Mucosa of descending colon (tissue), 3 donors: ENCODE results near the gene RAB33A. TPM values are rescaled to one million over a fixed set of nuclear protein-coding genes. Genes with fewer than 3 reads are reported as not detected.

Source experiments
- ATAC-seq: fragments of 200-7000 bp; cut with Tn5 transposase; one replicate; pipeline ENCODE4 v1.9.1; 2020; ENCODE audit warnings: mild to moderate bottlenecking, moderate library complexity
- DNase-seq, 3 donors: peaks; one replicate each; pipeline ENCODE4 v3.0.0-alpha.2; 2020
- H3K36me3 ChIP-seq: fragments of 200-600 bp; one replicate; pipeline ENCODE4 v1.8.0; 2021; ENCODE audit warnings: low read depth, mild to moderate bottlenecking
- H3K4me1 ChIP-seq: fragments of 200-600 bp; one replicate; pipeline ENCODE4 v1.8.0; 2021; ENCODE audit warnings: low read depth, mild to moderate bottlenecking
- H3K4me3 ChIP-seq: fragments of 200-600 bp; one replicate; pipeline ENCODE4 v1.8.0; 2021; ENCODE audit warnings: mild to moderate bottlenecking
- H3K9me3 ChIP-seq: fragments of 200-600 bp; one replicate; pipeline ENCODE4 v1.8.0; 2021; ENCODE audit warnings: mild to moderate bottlenecking
- intact Hi-C, 2 donors: fragments of 100-400 bp; cut with DNase I in 1 of 2; cut with micrococcal nuclease in 1 of 2; formaldehyde crosslinking; loops; one replicate each; pipeline versions ENCODE4 v1.11.0 to v1.11.1; 2022; cut with DNase I, micrococcal nuclease
- total RNA-seq, 3 donors: library from RNA; stranded (reverse); fragmentation: NEBNext Ultra II Directional in 2 of 3; extraction: Animal tissue kit (Norgen Biotek cat#: 25700) in 2 of 3; gene quantifications; one replicate each; pipeline versions ENCODE4 v1.2.1 to v1.2.4, GENCODE V29; 2021 to 2023
- TF ChIP-seq, protein P1 (sequence below): fragments of 200-600 bp; IDR thresholded peaks from one replicate; pipeline ENCODE4 v1.8.0; 2022; ENCODE audit warnings: antibody characterized with exemption, mild to moderate bottlenecking
- donor health status: DM: no; HTN: no; CAD: no; lungs with moderate emphysema.
- donor health status: DM: no; HTN: no; CAD: no.
- donor health status: DM: no; HTN: yes; CAD: no.

Gene RAB33A
- total RNA-seq, 3 donors from 2014 or later: 0.38 to 0.55 (median 0.47) TPM

DNA sequence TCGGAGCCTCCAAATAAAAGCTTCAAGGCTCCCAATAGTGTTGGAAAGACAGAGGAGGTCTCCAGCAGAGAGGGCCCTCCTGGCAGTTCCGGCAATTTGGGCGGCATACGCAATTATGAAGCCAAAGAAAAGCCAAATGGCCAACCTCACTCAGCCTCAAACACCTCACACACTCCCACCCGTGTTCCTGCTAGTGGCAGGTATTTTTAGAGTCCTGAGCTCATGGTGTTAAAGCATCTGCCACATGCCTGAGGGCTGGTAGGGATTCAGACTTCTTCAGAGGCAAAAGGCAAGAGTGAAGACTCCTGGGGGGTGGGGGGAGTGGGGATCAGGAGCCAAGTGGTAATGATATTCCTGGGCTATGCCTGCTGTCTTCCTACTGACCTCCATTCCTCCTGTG lies 7.4 kb downstream of the RAB33A start:
- no peak for ATAC-seq
- no peak for DNase-seq

DNA sequence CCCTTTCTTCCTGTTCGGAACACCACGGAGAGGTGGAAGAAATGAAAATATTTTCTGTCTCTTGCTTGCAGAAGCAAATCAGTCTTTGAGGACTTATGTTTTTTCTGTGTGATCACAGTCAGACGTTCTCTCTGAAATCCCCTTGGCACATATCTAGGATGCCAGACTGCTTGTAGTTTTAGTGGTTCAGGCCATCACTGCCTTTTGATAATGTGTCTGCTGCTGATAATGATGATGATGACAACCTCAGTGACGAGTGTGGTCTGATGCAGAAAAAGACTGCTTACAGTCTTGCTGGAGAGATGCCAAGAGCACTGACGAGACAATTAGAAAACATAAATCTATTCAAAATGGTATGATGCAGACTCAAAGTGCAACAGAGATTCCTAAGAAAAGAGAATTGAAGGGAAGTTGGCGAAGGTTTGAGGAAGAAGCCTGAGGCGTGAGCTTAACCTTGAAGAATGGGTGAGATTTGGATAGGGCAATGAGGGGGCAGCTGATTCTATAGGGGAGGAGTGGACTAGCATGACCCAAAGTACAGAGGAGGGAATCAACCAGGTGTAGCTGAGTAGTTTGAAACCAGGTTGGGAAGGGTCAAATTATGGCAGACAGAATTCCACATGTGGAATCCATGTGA lies 7.9 kb downstream of the RAB33A start:
- intact Hi-C loops: no loop called here
- DNase-seq: no peak
- ATAC-seq: no peak
- no peaks in the 10 kb centered on the region for H3K36me3 ChIP-seq
- H3K9me3 ChIP-seq: no peaks in the 10 kb centered on the region
- no peak overlapping the region for H3K4me3 ChIP-seq
- H3K4me1 ChIP-seq: no peaks in the 10 kb centered on the region
- TF ChIP-seq, protein P1, sequence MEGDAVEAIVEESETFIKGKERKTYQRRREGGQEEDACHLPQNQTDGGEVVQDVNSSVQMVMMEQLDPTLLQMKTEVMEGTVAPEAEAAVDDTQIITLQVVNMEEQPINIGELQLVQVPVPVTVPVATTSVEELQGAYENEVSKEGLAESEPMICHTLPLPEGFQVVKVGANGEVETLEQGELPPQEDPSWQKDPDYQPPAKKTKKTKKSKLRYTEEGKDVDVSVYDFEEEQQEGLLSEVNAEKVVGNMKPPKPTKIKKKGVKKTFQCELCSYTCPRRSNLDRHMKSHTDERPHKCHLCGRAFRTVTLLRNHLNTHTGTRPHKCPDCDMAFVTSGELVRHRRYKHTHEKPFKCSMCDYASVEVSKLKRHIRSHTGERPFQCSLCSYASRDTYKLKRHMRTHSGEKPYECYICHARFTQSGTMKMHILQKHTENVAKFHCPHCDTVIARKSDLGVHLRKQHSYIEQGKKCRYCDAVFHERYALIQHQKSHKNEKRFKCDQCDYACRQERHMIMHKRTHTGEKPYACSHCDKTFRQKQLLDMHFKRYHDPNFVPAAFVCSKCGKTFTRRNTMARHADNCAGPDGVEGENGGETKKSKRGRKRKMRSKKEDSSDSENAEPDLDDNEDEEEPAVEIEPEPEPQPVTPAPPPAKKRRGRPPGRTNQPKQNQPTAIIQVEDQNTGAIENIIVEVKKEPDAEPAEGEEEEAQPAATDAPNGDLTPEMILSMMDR: no peak

More for the DNA sequence above, 7.4 kb downstream of the RAB33A start:
- H3K36me3 ChIP-seq: no peaks in the 10 kb centered on the region
- H3K9me3 ChIP-seq: no peaks in the 10 kb centered on the region
- TF ChIP-seq, protein P1: no peak
- no peak overlapping the region for H3K4me3 ChIP-seq
- intact Hi-C loops: no loop called here
- H3K4me1 ChIP-seq: no peaks in the 10 kb centered on the region

DNA sequence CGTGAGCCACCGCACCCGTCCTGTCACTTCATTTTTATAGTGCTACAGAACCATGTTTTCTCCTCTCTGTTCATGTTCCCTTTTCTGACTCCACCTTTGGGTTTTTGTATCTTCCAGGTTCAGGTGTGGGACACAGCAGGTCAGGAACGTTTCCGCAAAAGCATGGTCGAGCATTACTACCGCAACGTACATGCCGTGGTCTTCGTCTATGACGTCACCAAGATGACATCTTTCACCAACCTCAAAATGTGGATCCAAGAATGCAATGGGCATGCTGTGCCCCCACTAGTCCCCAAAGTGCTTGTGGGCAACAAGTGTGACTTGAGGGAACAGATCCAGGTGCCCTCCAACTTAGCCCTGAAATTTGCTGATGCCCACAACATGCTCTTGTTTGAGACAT lies 12.4 kb downstream of the RAB33A start:
- Histone ChIP-seq H3K4me1 (no peaks in the 10 kb centered on the region), H3K4me3 (no peak overlapping the region), H3K36me3 (no peaks in the 10 kb centered on the region), H3K9me3 (no peaks in the 10 kb centered on the region)
- TF ChIP-seq, protein P1: no peak
- ATAC-seq (no peak), DNase-seq (no peak)
- intact Hi-C loops: no loop called here

DNA sequence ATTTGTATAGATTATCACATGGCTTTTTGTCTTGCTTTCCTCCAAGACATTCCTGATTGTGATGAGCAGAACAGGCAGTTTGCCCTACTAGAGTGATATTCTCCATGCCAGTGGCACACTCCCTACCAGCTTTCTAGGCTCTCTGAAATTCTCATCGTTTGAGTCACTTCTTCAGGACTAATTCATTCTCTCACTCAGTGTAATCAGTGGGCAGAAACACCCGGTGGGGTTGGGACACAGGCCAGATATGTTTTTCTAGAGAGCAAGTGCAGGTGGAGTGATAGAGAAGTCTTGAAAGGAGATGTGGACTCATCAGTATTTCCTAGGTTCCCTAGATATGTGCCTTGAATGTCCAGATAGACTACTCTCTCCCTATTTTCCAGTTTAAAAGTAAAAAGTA lies 13.1 kb downstream of the RAB33A start:
- H3K9me3 ChIP-seq: no peaks in the 10 kb centered on the region
- no peak for ATAC-seq
- H3K4me1 ChIP-seq: no peaks in the 10 kb centered on the region
- no peak for DNase-seq
- intact Hi-C loops: no loop called here
- H3K36me3 ChIP-seq: no peaks in the 10 kb centered on the region
- TF ChIP-seq, protein P1: no peak
- H3K4me3 ChIP-seq: no peak overlapping the region

DNA sequence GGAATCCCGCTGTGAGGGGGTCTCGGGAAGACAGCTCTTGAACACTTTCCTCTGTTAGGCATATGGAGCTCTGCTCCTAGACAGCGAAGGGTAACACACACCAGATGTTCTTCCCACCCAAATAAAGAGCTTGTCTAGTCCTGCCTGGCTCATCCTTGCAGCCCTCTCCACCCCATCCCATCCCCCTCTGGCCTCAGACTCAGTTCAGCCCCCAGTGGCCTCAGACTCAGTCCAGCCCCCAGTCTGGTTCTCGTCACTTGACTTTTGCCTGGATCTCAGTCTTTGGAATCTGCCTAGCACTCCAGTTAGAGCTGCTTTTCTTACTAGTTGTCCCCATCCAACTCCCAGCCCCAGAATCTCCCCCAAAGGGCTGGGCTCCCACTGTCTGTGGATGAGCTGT lies 14.9 kb downstream of the RAB33A start:
- H3K4me3 ChIP-seq: no peak overlapping the region
- DNase-seq: no peak
- H3K36me3 ChIP-seq: no peaks in the 10 kb centered on the region
- intact Hi-C loops: no loop called here
- TF ChIP-seq, protein P1: no peak
- H3K4me1 ChIP-seq: no peaks in the 10 kb centered on the region
- H3K9me3 ChIP-seq: no peaks in the 10 kb centered on the region
- no peak for ATAC-seq

DNA sequence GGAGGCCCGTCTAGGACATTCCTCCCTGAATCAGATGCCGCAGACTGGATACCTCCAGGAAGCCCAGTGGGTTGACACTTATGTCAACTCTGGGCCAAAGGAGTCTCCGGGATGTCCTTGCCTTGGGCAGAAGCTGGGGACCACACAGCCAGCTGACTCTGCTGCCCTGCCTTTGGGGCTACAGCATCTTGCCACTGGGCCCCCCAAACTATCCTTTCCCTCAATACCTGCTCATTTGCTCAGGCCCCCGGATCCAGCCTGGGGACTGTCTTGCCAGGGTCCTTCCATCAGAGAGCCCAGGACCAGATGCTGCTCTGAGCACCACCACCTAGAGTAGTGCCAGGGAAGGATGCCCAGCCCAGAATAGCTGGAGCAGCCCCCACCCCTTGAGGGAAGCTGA lies 19.0 kb downstream of the RAB33A start:
- Histone ChIP-seq H3K36me3 (no peaks in the 10 kb centered on the region), H3K4me3 (no peak overlapping the region), H3K4me1 (no peaks in the 10 kb centered on the region), H3K9me3 (no peaks in the 10 kb centered on the region)
- intact Hi-C loops: loop anchor here (2.0 to 10.0 kb wide), 2 partner anchors 110 to 116 kb away; no protein-coding TSS in a partner anchor
- no peak for DNase-seq
- TF ChIP-seq, protein P1: no peak
- ATAC-seq: no peak
